Sigmoid colon (tissue), 4 donors: Measurements from ENCODE around the gene FOXD2.

Experiments
- CTCF ChIP-seq, 4 experiments: fragments of 450-650 bp in 3 of 4; fragments of 200-600 bp in 1 of 4; IDR thresholded peaks; one replicate each; pipeline ENCODE4 v1.5.1; 2016 to 2019; ENCODE audit warnings: antibody characterized with exemption in 4 of 4, mild to moderate bottlenecking in 3 of 4, moderate library complexity in 2 of 4
- EP300 ChIP-seq, 4 donors: sonication (generic); formaldehyde crosslinking; IDR thresholded peaks; one replicate each; pipeline ENCODE4 v1.6.1; 2017; ENCODE audit warnings: antibody characterized with exemption in 4 of 4

- no peak for TF ChIP-seq CTCF (IDR thresholded peaks at IDR 0.05)
- no peak for TF ChIP-seq EP300 (IDR thresholded peaks at IDR 0.05)
Observed at GRCh38 chr1:47396671-47397196, 41.1 kb upstream of the FOXD2 start.
